Measurements from ENCODE around the gene SHB.

Gene SHB

GRCh38 chr9:37947471-37947870, 121.6 kb downstream of the SHB start:
- no peak for DNase-seq
- H3K27ac ChIP-seq (ENCODE audit: insufficient read depth in 1 of 2, low read depth in 1 of 2, low read length in 2 of 2, poor library complexity in 1 of 2, severe bottlenecking in 2 of 2), result no peak overlapping the region
- ChIA-PET POLR2A (no interaction called here), CTCF (interaction anchor here (0.6 kb wide), 1 partner anchor 32 kb away, joined by 3 read pairs; no protein-coding TSS in a partner anchor)
- WGBS (ENCODE audit: insufficient coverage), result 100% methylated on average over 5 of the region's 7 CpGs
- no peak overlapping the region for H3K4me3 ChIP-seq (ENCODE audit: control insufficient read depth in 1 of 7, extremely low read depth in 1 of 7, insufficient read depth in 4 of 7, low read depth in 2 of 7, low read length in 6 of 7)
- H3K27me3 ChIP-seq (replicated peaks in 2 of 5; ENCODE audit: control insufficient read depth in 4 of 5, insufficient read depth in 5 of 5, low read length in 4 of 5), result no peaks in the 10 kb centered on the region
- no peaks in the 10 kb centered on the region for H3K9me3 ChIP-seq (ENCODE audit: control extremely low read depth in 1 of 5, control insufficient read depth in 4 of 5, insufficient read depth in 2 of 5, low read depth in 1 of 5, low read length in 4 of 5)
- H3K4me1 ChIP-seq (ENCODE audit: control extremely low read depth in 1 of 4, control insufficient read depth in 4 of 4, insufficient read depth in 4 of 4, low read length in 3 of 4), result no peaks in the 10 kb centered on the region
- peaks cover 0 to 3% (median 1%) of the 10 kb centered on the region in 4 experiments for H3K36me3 ChIP-seq (ENCODE audit: control insufficient read depth in 4 of 4, insufficient read depth in 4 of 4, low read length in 3 of 4)

GRCh38 chr9:37946971-37947370, 122.1 kb downstream of the SHB start:
- H3K4me1 ChIP-seq (ENCODE audit: control extremely low read depth in 1 of 4, control insufficient read depth in 4 of 4, insufficient read depth in 4 of 4, low read length in 3 of 4), result no peaks in the 10 kb centered on the region
- ChIA-PET CTCF (interaction anchor here (0.6 kb wide), 1 partner anchor 32 kb away, joined by 3 read pairs; no protein-coding TSS in a partner anchor), POLR2A (no interaction called here)
- DNase-seq, result no peak
- H3K4me3 ChIP-seq (ENCODE audit: control insufficient read depth in 1 of 7, extremely low read depth in 1 of 7, insufficient read depth in 4 of 7, low read depth in 2 of 7, low read length in 6 of 7), result no peak overlapping the region
- no peaks in the 10 kb centered on the region for H3K9me3 ChIP-seq (ENCODE audit: control extremely low read depth in 1 of 5, control insufficient read depth in 4 of 5, insufficient read depth in 2 of 5, low read depth in 1 of 5, low read length in 4 of 5)
- H3K36me3 ChIP-seq (ENCODE audit: control insufficient read depth in 4 of 4, insufficient read depth in 4 of 4, low read length in 3 of 4), result peaks cover 0 to 3% (median 1%) of the 10 kb centered on the region in 4 experiments
- H3K27ac ChIP-seq (ENCODE audit: insufficient read depth in 1 of 2, low read depth in 1 of 2, low read length in 2 of 2, poor library complexity in 1 of 2, severe bottlenecking in 2 of 2), result no peak overlapping the region
- 98% methylated on average over 7 of the region's 7 CpGs for WGBS (ENCODE audit: insufficient coverage)
- H3K27me3 ChIP-seq (replicated peaks in 2 of 5; ENCODE audit: control insufficient read depth in 4 of 5, insufficient read depth in 5 of 5, low read length in 4 of 5), result no peaks in the 10 kb centered on the region

GRCh38 chr9:37946041-37946440, 123.0 kb downstream of the SHB start:
- CTCF ChIA-PET, result no interaction called here
- Histone ChIP-seq H3K27me3 (replicated peaks in 2 of 5; ENCODE audit: control insufficient read depth in 4 of 5, insufficient read depth in 5 of 5, low read length in 4 of 5) (no peaks in the 10 kb centered on the region), H3K4me3 (ENCODE audit: control insufficient read depth in 1 of 7, extremely low read depth in 1 of 7, insufficient read depth in 4 of 7, low read depth in 2 of 7, low read length in 6 of 7) (no peak overlapping the region), H3K9me3 (ENCODE audit: control extremely low read depth in 1 of 5, control insufficient read depth in 4 of 5, insufficient read depth in 2 of 5, low read depth in 1 of 5, low read length in 4 of 5) (no peaks in the 10 kb centered on the region), H3K4me1 (ENCODE audit: control extremely low read depth in 1 of 4, control insufficient read depth in 4 of 4, insufficient read depth in 4 of 4, low read length in 3 of 4) (no peaks in the 10 kb centered on the region), H3K36me3 (ENCODE audit: control insufficient read depth in 4 of 4, insufficient read depth in 4 of 4, low read length in 3 of 4) (peaks cover 0 to 3% (median 1%) of the 10 kb centered on the region in 4 experiments), H3K27ac (ENCODE audit: insufficient read depth in 1 of 2, low read depth in 1 of 2, low read length in 2 of 2, poor library complexity in 1 of 2, severe bottlenecking in 2 of 2) (no peak overlapping the region)
- DNase-seq, result no peak
- POLR2A ChIA-PET, result interaction anchor here (0.5 kb wide), 1 partner anchor 14 kb away, joined by 4 read pairs; no protein-coding TSS in a partner anchor
- 97% methylated on average over 7 of the region's 8 CpGs for whole genome bisulfite sequencing (ENCODE audit: insufficient coverage)

- ChIA-PET CTCF (interaction anchor here (1.7 kb wide), 1 partner anchor 31 kb away, joined by 8 read pairs; no protein-coding TSS in a partner anchor), POLR2A (no interaction called here)
- Histone ChIP-seq H3K27me3 (replicated peaks in 2 of 5; ENCODE audit: control insufficient read depth in 4 of 5, insufficient read depth in 5 of 5, low read length in 4 of 5) (no peaks in the 10 kb centered on the region), H3K4me3 (ENCODE audit: control insufficient read depth in 1 of 7, extremely low read depth in 1 of 7, insufficient read depth in 4 of 7, low read depth in 2 of 7, low read length in 6 of 7) (no peak overlapping the region), H3K27ac (ENCODE audit: insufficient read depth in 1 of 2, low read depth in 1 of 2, low read length in 2 of 2, poor library complexity in 1 of 2, severe bottlenecking in 2 of 2) (no peak overlapping the region), H3K36me3 (ENCODE audit: control insufficient read depth in 4 of 4, insufficient read depth in 4 of 4, low read length in 3 of 4) (peaks cover 0 to 3% (median 1%) of the 10 kb centered on the region in 4 experiments), H3K9me3 (ENCODE audit: control extremely low read depth in 1 of 5, control insufficient read depth in 4 of 5, insufficient read depth in 2 of 5, low read depth in 1 of 5, low read length in 4 of 5) (no peaks in the 10 kb centered on the region), H3K4me1 (ENCODE audit: control extremely low read depth in 1 of 4, control insufficient read depth in 4 of 4, insufficient read depth in 4 of 4, low read length in 3 of 4) (no peaks in the 10 kb centered on the region)
- no peak for DNase-seq
- 97% methylated on average over 5 of the region's 9 CpGs for WGBS (ENCODE audit: insufficient coverage)
Measured at GRCh38 chr9:37944671-37945481, 124.2 kb downstream of the SHB start.

- WGBS (ENCODE audit: insufficient coverage), result 75% methylated on average over 4 of the region's 7 CpGs
- peaks cover 0 to 3% (median 1%) of the 10 kb centered on the region in 4 experiments for H3K36me3 ChIP-seq (ENCODE audit: control insufficient read depth in 4 of 4, insufficient read depth in 4 of 4, low read length in 3 of 4)
- no peak overlapping the region for H3K27ac ChIP-seq (ENCODE audit: insufficient read depth in 1 of 2, low read depth in 1 of 2, low read length in 2 of 2, poor library complexity in 1 of 2, severe bottlenecking in 2 of 2)
- no peaks in the 10 kb centered on the region for H3K27me3 ChIP-seq (replicated peaks in 2 of 5; ENCODE audit: control insufficient read depth in 4 of 5, insufficient read depth in 5 of 5, low read length in 4 of 5)
- no peak overlapping the region for H3K4me3 ChIP-seq (ENCODE audit: control insufficient read depth in 1 of 7, extremely low read depth in 1 of 7, insufficient read depth in 4 of 7, low read depth in 2 of 7, low read length in 6 of 7)
- H3K9me3 ChIP-seq (ENCODE audit: control extremely low read depth in 1 of 5, control insufficient read depth in 4 of 5, insufficient read depth in 2 of 5, low read depth in 1 of 5, low read length in 4 of 5), result no peaks in the 10 kb centered on the region
- ChIA-PET CTCF (interaction anchor here (1.7 kb wide), 1 partner anchor 30 kb away, joined by 8 read pairs; no protein-coding TSS in a partner anchor), POLR2A (no interaction called here)
- H3K4me1 ChIP-seq (ENCODE audit: control extremely low read depth in 1 of 4, control insufficient read depth in 4 of 4, insufficient read depth in 4 of 4, low read length in 3 of 4), result no peaks in the 10 kb centered on the region
- no peak for DNase-seq
Measured at GRCh38 chr9:37944266-37944650, 124.8 kb downstream of the SHB start.

GRCh38 chr9:37943345-37944265, 125.4 kb downstream of the SHB start:
- H3K27ac ChIP-seq (ENCODE audit: insufficient read depth in 1 of 2, low read depth in 1 of 2, low read length in 2 of 2, poor library complexity in 1 of 2, severe bottlenecking in 2 of 2), result no peak overlapping the region
- no peaks in the 10 kb centered on the region for H3K4me1 ChIP-seq (ENCODE audit: control extremely low read depth in 1 of 4, control insufficient read depth in 4 of 4, insufficient read depth in 4 of 4, low read length in 3 of 4)
- H3K9me3 ChIP-seq (ENCODE audit: control extremely low read depth in 1 of 5, control insufficient read depth in 4 of 5, insufficient read depth in 2 of 5, low read depth in 1 of 5, low read length in 4 of 5), result no peaks in the 10 kb centered on the region
- CTCF ChIA-PET, result interaction anchor here (1.7 kb wide), 1 partner anchor 30 kb away, joined by 8 read pairs; no protein-coding TSS in a partner anchor
- peaks cover 0 to 3% (median 1%) of the 10 kb centered on the region in 4 experiments for H3K36me3 ChIP-seq (ENCODE audit: control insufficient read depth in 4 of 4, insufficient read depth in 4 of 4, low read length in 3 of 4)
- 96% methylated on average over 11 of the region's 12 CpGs for WGBS (ENCODE audit: insufficient coverage)
- no peak for DNase-seq
- H3K4me3 ChIP-seq (ENCODE audit: control insufficient read depth in 1 of 7, extremely low read depth in 1 of 7, insufficient read depth in 4 of 7, low read depth in 2 of 7, low read length in 6 of 7), result no peak overlapping the region
- POLR2A ChIA-PET, result no interaction called here
- H3K27me3 ChIP-seq (replicated peaks in 2 of 5; ENCODE audit: control insufficient read depth in 4 of 5, insufficient read depth in 5 of 5, low read length in 4 of 5), result no peaks in the 10 kb centered on the region
